H9 (cell line): Measurements from ENCODE around the gene OR5K4. TPM values are rescaled to one million over a fixed set of nuclear protein-coding genes. Genes with fewer than 3 reads are reported as not detected.

ENCODE experiments used
- DNase-seq: peaks from one replicate; pipeline ENCODE4 v3.0.0-alpha.2; 2017
- H2AFZ ChIP-seq: one replicate; pipeline ENCODE4 v1.6.1; 2013; ENCODE audit warnings: mild to moderate bottlenecking, low read length, control low read depth, moderate library complexity
- H2AK5ac ChIP-seq: 2 replicates; pipeline ENCODE4 v1.6.1; 2013; ENCODE audit warnings: low read length, control low read depth, mixed read lengths; ENCODE audit not compliant: insufficient read length
- H2BK120ac ChIP-seq: one replicate; pipeline ENCODE4 v1.6.1; 2013; ENCODE audit warnings: low read depth, mild to moderate bottlenecking, low read length, control low read depth, inconsistent platforms; ENCODE audit not compliant: poor library complexity, severe bottlenecking
- H2BK12ac ChIP-seq: 2 replicates; pipeline ENCODE4 v1.6.1; 2013; ENCODE audit warnings: low read length, control low read depth, mixed read lengths, low read depth; ENCODE audit not compliant: insufficient read length
- H2BK15ac ChIP-seq: 2 replicates; pipeline ENCODE4 v1.6.1; 2013; ENCODE audit warnings: low read depth, low read length, control low read depth
- H2BK20ac ChIP-seq: one replicate; pipeline ENCODE4 v1.6.1; 2013; ENCODE audit warnings: low read depth, mild to moderate bottlenecking, low read length, control low read depth, inconsistent platforms; ENCODE audit not compliant: poor library complexity, severe bottlenecking
- H2BK5ac ChIP-seq: 2 replicates; pipeline ENCODE4 v1.6.1; 2013; ENCODE audit warnings: low read length, control low read depth, mixed read lengths; ENCODE audit not compliant: insufficient read length
- H3K14ac ChIP-seq: 2 replicates; pipeline ENCODE4 v1.6.1; 2013; ENCODE audit warnings: low read length, control low read depth; ENCODE audit not compliant: insufficient read depth
- H3K18ac ChIP-seq: 2 replicates; pipeline ENCODE4 v1.6.1; 2013; ENCODE audit warnings: low read depth, mild to moderate bottlenecking, mixed read lengths, low read length, control low read depth; ENCODE audit not compliant: insufficient read length
- H3K23ac ChIP-seq: 2 replicates; pipeline ENCODE4 v1.6.1; 2013; ENCODE audit warnings: low read length, control low read depth, mixed read lengths, low read depth; ENCODE audit not compliant: insufficient read length
- H3K23me2 ChIP-seq: 2 replicates; pipeline ENCODE4 v1.6.1; 2013; ENCODE audit warnings: low read depth, mild to moderate bottlenecking, mixed read lengths, low read length, control low read depth; ENCODE audit not compliant: insufficient read length, poor library complexity, severe bottlenecking
- H3K27ac ChIP-seq: 2 replicates; pipeline ENCODE4 v1.5.1; 2013; ENCODE audit warnings: low read length, control low read depth, mixed read lengths, low read depth; ENCODE audit not compliant: insufficient read length
- H3K27me3 ChIP-seq: 2 replicates; pipeline ENCODE4 v1.6.1; 2013; ENCODE audit warnings: low read length, control low read depth, inconsistent platforms; ENCODE audit not compliant: insufficient read depth
- H3K4ac ChIP-seq: 2 replicates; pipeline ENCODE4 v1.6.1; 2013; ENCODE audit warnings: low read depth, mild to moderate bottlenecking, control low read depth, inconsistent platforms, low read length, moderate library complexity
- H3K4me1 ChIP-seq: 2 replicates; pipeline ENCODE4 v1.6.1; 2013; ENCODE audit warnings: low read length, control low read depth, inconsistent platforms; ENCODE audit not compliant: insufficient read depth
- H3K4me2 ChIP-seq: 2 replicates; pipeline ENCODE4 v1.6.1; 2013; ENCODE audit warnings: low read length, control low read depth, mixed read lengths; ENCODE audit not compliant: insufficient read length, insufficient read depth
- H3K56ac ChIP-seq: 2 replicates; pipeline ENCODE4 v1.6.1; 2013; ENCODE audit warnings: low read depth, mild to moderate bottlenecking, mixed read lengths, low read length, control low read depth; ENCODE audit not compliant: insufficient read length
- H3K79me1 ChIP-seq: 2 replicates; pipeline ENCODE4 v1.6.1; 2013; ENCODE audit warnings: low read depth, mild to moderate bottlenecking, moderate library complexity, low read length, control low read depth, inconsistent platforms; ENCODE audit not compliant: insufficient read depth, poor library complexity, severe bottlenecking
- H3K79me2 ChIP-seq: 2 replicates; pipeline ENCODE4 v1.6.1; 2013; ENCODE audit warnings: low read length, control low read depth, inconsistent platforms; ENCODE audit not compliant: insufficient read depth
- H3K9ac ChIP-seq: 2 replicates; pipeline ENCODE4 v1.6.1; 2013; ENCODE audit warnings: low read length, control low read depth, mixed read lengths; ENCODE audit not compliant: insufficient read length; ENCODE audit errors: extremely low read depth
- H3K9me3 ChIP-seq: one replicate; pipeline ENCODE4 v1.6.1; 2013; ENCODE audit warnings: low read depth, low read length, inconsistent platforms; ENCODE audit not compliant: control insufficient read depth
- H3T11ph ChIP-seq: one replicate; pipeline ENCODE4 v1.6.1; 2013; ENCODE audit warnings: mild to moderate bottlenecking, low read length, control low read depth, inconsistent platforms
- H4K20me1 ChIP-seq: one replicate; pipeline ENCODE4 v1.6.1; 2013; ENCODE audit not compliant: control insufficient read depth, insufficient read length, insufficient read depth
- H4K5ac ChIP-seq: 2 replicates; pipeline ENCODE4 v1.6.1; 2013; ENCODE audit warnings: low read depth, mild to moderate bottlenecking, mixed read lengths, low read length, control low read depth; ENCODE audit not compliant: insufficient read length
- H4K8ac ChIP-seq: replicated peaks from 2 replicates; pipeline ENCODE4 v1.6.1; 2013; ENCODE audit warnings: low read length, control low read depth, mixed read lengths, low read depth; ENCODE audit not compliant: insufficient read length
- H4K91ac ChIP-seq: 2 replicates; pipeline ENCODE4 v1.6.1; 2013; ENCODE audit warnings: low read depth, mild to moderate bottlenecking, moderate library complexity, mixed read lengths, low read length, control low read depth; ENCODE audit not compliant: insufficient read length
- H3K27ac Mint-ChIP-seq, 3 experiments: 2 replicates in 2 of 3; 3 replicates in 1 of 3; pipeline ENCODE4 v1.8.0; 2020 to 2021; ENCODE audit warnings: mixed read lengths in 3 of 3, mild to moderate bottlenecking in 1 of 3, moderate library complexity in 1 of 3
- H3K27me3 Mint-ChIP-seq: 2 replicates; pipeline ENCODE4 v1.8.0; 2021; ENCODE audit warnings: low read depth, mild to moderate bottlenecking, moderate library complexity, mixed read lengths
- H3K36me3 Mint-ChIP-seq, 3 experiments: 2 replicates in 2 of 3; 3 replicates in 1 of 3; pipeline ENCODE4 v1.8.0; 2020 to 2021; ENCODE audit warnings: low read depth in 3 of 3, mixed read lengths in 3 of 3; ENCODE audit not compliant: insufficient read depth in 1 of 3
- H3K4me1 Mint-ChIP-seq, 2 experiments: 2 replicates each; pipeline ENCODE4 v1.8.0; 2020; ENCODE audit warnings: mixed read lengths in 2 of 2
- H3K4me3 Mint-ChIP-seq, 2 experiments: 2 replicates in 1 of 2; 3 replicates in 1 of 2; pipeline ENCODE4 v1.8.0; 2020 to 2021; ENCODE audit warnings: mild to moderate bottlenecking in 2 of 2, mixed read lengths in 2 of 2, moderate library complexity in 1 of 2
- H3K9me3 Mint-ChIP-seq, 2 experiments: 2 replicates in 1 of 2; 3 replicates in 1 of 2; pipeline ENCODE4 v1.8.0; 2020; ENCODE audit warnings: mild to moderate bottlenecking in 2 of 2, mixed read lengths in 2 of 2, moderate library complexity in 1 of 2
- CTCF ChIP-seq: fragments of 200-600 bp; sonication (generic); conservative IDR thresholded peaks from 3 replicates; pipeline ENCODE4 v1.8.0; 2021; ENCODE audit warnings: antibody characterized with exemption, mild to moderate bottlenecking
- WGBS: extraction: QIAGEN DNeasy Blood & Tissue Kit; methylation state at CpG from one replicate; pipeline ENCODE4 v1.1.7; 2013; ENCODE audit warnings: missing lambda C conversion rate, low lambda C conversion rate, mixed read lengths; ENCODE audit not compliant: insufficient read length; ENCODE audit errors: extremely low coverage; 5-methylcytosine and 5-hydroxymethylcytosine counted together
- total RNA-seq: library from RNA; stranded (reverse); gene quantifications from 2 replicates; pipeline ENCODE4 v1.2.1, GENCODE V29; 2021

The OR5K4 gene
- total RNA-seq, 1 experiment from 2014 or later, result not detected

GRCh38 chr3:98331329-98331728, 22.3 kb upstream of the OR5K4 start:
- no peak overlapping the region for H2BK20ac ChIP-seq
- H3K79me2 ChIP-seq, result no peaks in the 10 kb centered on the region
- H2AFZ ChIP-seq, result no peak overlapping the region
- no peak overlapping the region for H2BK5ac ChIP-seq
- no peak overlapping the region for H4K8ac ChIP-seq
- Mint-ChIP-seq H3K27ac (no peak overlapping the region), H3K4me3 (no peak overlapping the region), H3K9me3 (no peaks in the 10 kb centered on the region), H3K27me3 (no peaks in the 10 kb centered on the region), H3K36me3 (no peaks in the 10 kb centered on the region), H3K4me1 (peaks cover 25 to 35% of the 10 kb centered on the region in 2 experiments)
- peaks cover 9% of the 10 kb centered on the region; the same call in 1 of the 2 replicates for H3K4me1 ChIP-seq
- H3K4ac ChIP-seq, result no peak overlapping the region
- no peak overlapping the region for H3K14ac ChIP-seq
- H3K27me3 ChIP-seq, result no peaks in the 10 kb centered on the region
- no peak overlapping the region for H3K23ac ChIP-seq
- no peak overlapping the region for H3K27ac ChIP-seq
- H2BK120ac ChIP-seq, result no peak overlapping the region
- WGBS, result no CpG with 5 or more reads among the region's 1 CpG
- no peaks in the 10 kb centered on the region for H3K23me2 ChIP-seq
- no peak for TF ChIP-seq CTCF
- H3T11ph ChIP-seq, result no peak overlapping the region
- no peaks in the 10 kb centered on the region for H3K9me3 ChIP-seq
- no peak overlapping the region for H2BK12ac ChIP-seq
- no peak overlapping the region for H3K18ac ChIP-seq
- DNase-seq, result no peak
- no peak overlapping the region for H3K56ac ChIP-seq
- H2AK5ac ChIP-seq, result no peak overlapping the region
- H3K4me2 ChIP-seq, result no peak overlapping the region
- no peaks in the 10 kb centered on the region for H4K20me1 ChIP-seq
- H4K5ac ChIP-seq, result no peak overlapping the region
- no peaks in the 10 kb centered on the region for H3K79me1 ChIP-seq
- H2BK15ac ChIP-seq, result no peak overlapping the region
- H4K91ac ChIP-seq, result no peak overlapping the region
- H3K9ac ChIP-seq, result no peak overlapping the region
